GM19438 (cell line): ENCODE data around the gene HMGXB3.

ENCODE experiments used
- ATAC-seq: cut with Tn5 transposase; IDR thresholded peaks from one replicate; pipeline ENCODE4 v1.9.1; 2021; ENCODE audit warnings: low read depth; ENCODE audit not compliant: unreplicated experiment

HMGXB3 gene

GRCh38 chr5:150066901-150067396 is 66.4 kb downstream of the HMGXB3 start:
- ATAC-seq = no peak

DNA sequence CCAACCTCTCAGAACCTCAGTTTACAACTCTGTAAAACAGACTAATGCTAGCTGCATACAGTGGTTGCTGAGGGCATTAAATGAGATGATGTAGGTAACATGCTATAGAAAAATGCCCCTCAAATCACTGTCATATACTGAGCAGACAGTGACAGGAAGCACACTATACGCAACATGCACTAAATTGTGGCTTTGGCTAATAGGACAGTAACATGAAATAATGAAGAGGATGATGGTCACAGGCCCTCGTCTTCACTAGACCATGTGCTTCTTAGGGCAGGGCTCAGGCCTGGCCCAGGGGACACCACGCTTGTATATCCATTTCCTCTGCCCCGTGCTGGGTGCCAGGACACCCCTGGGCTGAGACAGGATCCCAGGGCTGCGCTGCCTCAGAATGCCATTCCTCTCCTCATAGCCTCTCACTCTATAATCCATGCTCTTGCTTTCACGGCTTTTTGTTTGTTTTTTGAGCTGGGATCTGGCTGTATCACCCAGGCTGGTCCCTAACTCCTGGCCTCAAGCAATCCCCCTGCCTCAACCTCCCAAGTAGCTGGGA is 66.9 kb downstream of the HMGXB3 start:
- no peak for ATAC-seq

DNA sequence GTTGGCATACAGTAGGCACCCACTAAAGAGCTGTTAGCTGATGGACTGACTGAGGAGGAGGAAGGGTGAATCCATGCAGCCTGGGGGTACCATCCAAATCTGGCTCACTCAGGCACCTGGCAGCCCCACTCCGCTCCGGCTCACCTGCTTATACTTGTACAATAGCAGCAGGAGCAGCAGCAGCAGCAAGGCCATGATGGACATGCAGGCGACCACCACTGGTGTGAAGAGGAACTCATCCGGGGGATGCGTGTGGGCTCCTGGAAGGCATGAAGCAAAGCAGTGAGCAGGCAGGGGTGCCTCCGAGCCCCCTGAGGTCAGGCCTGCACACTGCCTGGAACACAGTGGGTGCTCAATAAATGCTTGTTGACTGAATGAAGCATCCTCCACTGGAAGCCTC is 67.5 kb downstream of the HMGXB3 start:
- ATAC-seq = no peak

GRCh38 chr5:150068472-150068871 is 67.9 kb downstream of the HMGXB3 start:
- no peak for ATAC-seq

GRCh38 chr5:150068961-150069645 is 68.6 kb downstream of the HMGXB3 start:
- no peak for ATAC-seq

- no peak for ATAC-seq
These were observed 69.4 kb downstream of the HMGXB3 start for GRCh38 chr5:150069672-150070627.

- no peak for ATAC-seq
These were observed 70.3 kb downstream of the HMGXB3 start for GRCh38 chr5:150070821-150071220.

DNA sequence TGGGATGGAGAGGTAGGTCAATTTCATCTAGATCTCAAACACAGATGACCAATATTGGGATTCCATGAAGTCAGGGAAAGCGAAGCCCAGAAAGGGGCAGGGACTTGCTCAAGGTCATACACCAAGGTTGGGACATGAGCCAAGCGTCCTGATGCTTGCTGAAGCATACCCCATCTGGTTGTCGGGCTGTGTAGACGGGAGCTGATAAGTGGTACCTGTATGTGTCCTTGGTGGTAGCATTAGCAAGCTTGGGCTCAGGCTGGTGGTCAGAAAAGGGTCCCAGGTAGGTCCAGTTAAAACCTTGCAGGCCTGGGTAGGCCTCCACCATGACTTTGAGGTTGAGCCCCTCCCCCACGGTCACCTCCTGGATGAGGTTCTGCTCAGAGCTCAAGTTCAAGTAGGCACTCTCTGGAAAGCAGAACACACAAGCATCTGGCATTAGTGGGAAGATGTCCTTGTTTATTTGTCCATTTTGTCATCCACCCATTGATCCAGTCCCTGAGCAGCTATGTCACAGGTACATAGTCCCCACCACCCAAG is 72.6 kb downstream of the HMGXB3 start:
- no peak for ATAC-seq

DNA sequence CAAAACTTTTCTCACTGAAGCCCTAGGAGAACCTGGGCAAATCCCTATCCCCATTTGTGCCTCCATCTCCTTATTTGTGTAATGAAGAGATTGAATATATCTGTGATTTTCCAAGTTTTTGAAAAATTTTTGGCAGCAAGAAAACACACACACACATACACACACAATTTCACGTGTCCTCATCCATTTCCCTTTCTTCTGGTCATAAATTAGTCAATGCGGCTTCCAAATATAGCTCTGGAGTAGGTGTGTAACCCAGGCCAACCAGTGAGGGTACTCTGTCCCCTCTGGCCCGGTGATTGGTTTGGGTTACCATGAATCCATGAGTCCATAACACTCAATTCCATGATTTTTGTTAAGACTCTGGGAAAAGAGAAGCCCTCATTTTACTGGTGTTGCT is 73.1 kb downstream of the HMGXB3 start:
- ATAC-seq = no peak

GRCh38 chr5:150075233-150075632 is 74.7 kb downstream of the HMGXB3 start:
- no peak for ATAC-seq

GRCh38 chr5:150075806-150076205 is 75.3 kb downstream of the HMGXB3 start:
- no peak for ATAC-seq

DNA sequence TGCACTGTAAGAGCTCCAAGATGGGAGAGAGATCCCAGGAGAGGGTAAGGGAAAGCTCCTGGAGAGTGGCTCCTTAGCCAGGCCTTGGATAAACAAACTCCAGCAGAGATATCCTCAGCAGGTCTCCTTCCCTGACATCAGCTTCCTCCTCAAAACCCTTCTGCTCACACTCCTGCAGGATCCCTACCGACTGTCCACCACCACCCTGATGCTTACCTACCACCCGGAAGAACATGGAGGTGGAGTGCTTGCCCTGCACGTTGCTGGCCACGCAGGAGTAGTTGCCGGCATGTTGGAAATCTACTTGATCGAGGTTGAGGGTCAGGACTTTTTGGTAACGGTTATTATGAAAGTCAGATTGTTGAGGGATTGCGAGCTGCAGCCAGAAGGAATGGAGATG is 76.5 kb downstream of the HMGXB3 start:
- no peak for ATAC-seq

DNA sequence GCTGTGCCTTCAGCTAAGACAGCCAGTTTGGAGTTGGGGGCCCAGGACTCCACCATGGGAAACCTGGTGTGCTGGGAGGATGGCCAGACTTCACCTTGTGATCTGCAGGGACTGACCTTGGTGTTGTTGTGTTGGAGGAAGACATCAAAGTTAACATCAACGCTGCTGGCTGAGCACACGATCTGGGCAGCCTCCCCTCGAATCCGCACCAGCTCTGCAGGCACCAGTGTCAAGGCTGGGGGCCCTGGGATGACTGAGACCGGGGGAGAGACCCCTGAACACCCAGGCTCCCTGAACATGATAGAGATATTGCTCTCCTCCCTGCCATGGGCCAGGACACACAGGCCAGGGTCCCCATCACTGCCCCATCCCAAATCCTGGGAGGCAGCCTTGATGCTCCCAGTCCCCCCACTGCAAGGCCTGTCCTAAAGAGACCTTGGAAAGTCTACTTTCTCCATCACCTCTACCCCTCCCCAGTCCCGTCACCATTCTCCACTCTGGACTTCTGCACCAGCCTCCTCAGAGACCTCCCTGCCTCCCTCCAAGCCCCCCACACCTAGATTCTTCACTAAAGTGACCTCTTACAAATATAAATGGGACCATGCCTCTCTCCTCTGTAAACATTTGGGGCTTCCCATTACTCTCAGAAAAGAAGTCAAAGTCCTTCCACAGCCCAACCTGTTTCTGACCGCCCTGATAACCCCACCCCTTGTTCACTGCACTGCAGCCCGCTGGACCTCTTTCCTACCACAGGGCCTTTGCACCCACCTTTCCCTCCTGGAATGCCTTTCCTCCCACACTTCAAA is 77.7 kb downstream of the HMGXB3 start:
- ATAC-seq = no peak

DNA sequence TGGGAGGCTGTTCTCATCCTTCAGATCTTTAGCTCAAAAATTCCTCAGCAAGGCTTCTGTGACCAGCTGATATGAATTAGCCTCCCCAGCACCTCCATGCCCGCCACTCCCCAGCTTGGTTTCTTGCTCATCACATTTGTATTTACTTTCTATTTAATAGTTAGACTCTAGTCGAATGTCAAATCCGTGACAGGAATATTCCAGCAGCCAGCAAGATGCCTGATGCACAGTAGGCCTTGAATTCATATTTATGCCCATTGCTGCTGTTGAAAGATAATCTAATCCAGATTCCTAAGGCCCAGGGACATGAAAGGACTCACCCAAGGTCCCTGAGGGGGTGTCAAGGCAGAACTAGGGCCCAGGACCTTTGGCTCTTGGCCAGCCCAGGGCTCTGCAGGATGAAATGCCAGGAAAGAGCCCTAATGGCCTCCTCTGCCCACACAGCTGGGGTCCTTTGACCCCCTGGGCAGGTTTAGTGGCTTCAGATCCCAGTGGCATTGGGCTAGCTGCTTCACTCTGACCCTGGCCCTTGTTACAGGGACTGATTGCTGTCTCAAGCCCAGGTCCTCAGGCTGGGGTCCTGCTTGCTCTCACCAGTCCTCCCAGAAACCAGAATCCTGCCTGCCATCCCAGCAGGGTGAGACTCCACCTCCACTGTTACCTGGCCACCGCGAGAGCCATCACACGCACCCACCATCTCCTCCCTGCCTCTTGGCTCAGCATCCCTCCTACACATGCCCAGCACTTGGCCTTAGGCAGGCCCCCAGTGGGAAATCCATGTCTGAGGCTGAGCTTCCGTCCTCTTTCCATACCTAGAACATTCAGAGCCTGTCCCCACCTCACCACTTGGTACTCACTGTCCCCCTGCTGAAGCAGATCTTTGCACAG is 78.5 kb downstream of the HMGXB3 start:
- no peak for ATAC-seq

GRCh38 chr5:150079909-150080461 is 79.4 kb downstream of the HMGXB3 start:
- no peak for ATAC-seq

- ATAC-seq = no peak
These were observed 80.3 kb downstream of the HMGXB3 start for GRCh38 chr5:150080696-150081435.

- peak; percentile 87 for ATAC-seq
These were observed 81.2 kb downstream of the HMGXB3 start for GRCh38 chr5:150081541-150082283.

GRCh38 chr5:150082374-150082773 is 81.8 kb downstream of the HMGXB3 start:
- no peak for ATAC-seq
